Trophoblast cell (in vitro differentiated cells and primary cell): Measurements from ENCODE around the gene NIFK.
A peak's percentile ranks its signal among the peaks of the same experiment; 100 is the strongest.

Source experiments
- DNase-seq, 2 donors: peaks; one replicate each; pipeline ENCODE4 v3.0.0-alpha.2; 2016
- H2AFZ ChIP-seq: 2 replicates; pipeline ENCODE4 v1.6.1; 2013; ENCODE audit warnings: low read length, moderate library complexity, mild to moderate bottlenecking; ENCODE audit not compliant: insufficient read depth, poor library complexity
- H2AK5ac ChIP-seq: 2 replicates; pipeline ENCODE4 v1.6.1; 2013; ENCODE audit warnings: mild to moderate bottlenecking, low read length
- H2BK120ac ChIP-seq: 2 replicates; pipeline ENCODE4 v1.6.1; 2013; ENCODE audit warnings: low read length, mild to moderate bottlenecking, moderate library complexity; ENCODE audit not compliant: insufficient read depth, poor library complexity
- H2BK12ac ChIP-seq: 2 replicates; pipeline ENCODE4 v1.6.1; 2013; ENCODE audit warnings: mild to moderate bottlenecking, low read length, moderate library complexity
- H2BK5ac ChIP-seq: 2 replicates; pipeline ENCODE4 v1.6.1; 2013; ENCODE audit warnings: low read length, low read depth, moderate library complexity, mild to moderate bottlenecking; ENCODE audit not compliant: poor library complexity
- H3K14ac ChIP-seq: 2 replicates; pipeline ENCODE4 v1.6.1; 2013; ENCODE audit warnings: mild to moderate bottlenecking, low read length
- H3K18ac ChIP-seq: 2 replicates; pipeline ENCODE4 v1.6.1; 2013; ENCODE audit warnings: mild to moderate bottlenecking, low read length
- H3K23ac ChIP-seq: 2 replicates; pipeline ENCODE4 v1.6.1; 2013; ENCODE audit warnings: low read length
- H3K27ac ChIP-seq: 2 replicates; pipeline ENCODE4 v1.5.1; 2013; ENCODE audit warnings: low read depth, mild to moderate bottlenecking, inconsistent platforms, low read length, moderate library complexity
- H3K27me3 ChIP-seq: 2 replicates; pipeline ENCODE4 v1.6.1; 2013; ENCODE audit warnings: inconsistent platforms, mild to moderate bottlenecking, low read length, moderate library complexity; ENCODE audit not compliant: insufficient read depth
- H3K36me3 ChIP-seq, 2 experiments: 1 replicate in 1 of 2; 2 replicates in 1 of 2; pipeline ENCODE4 v1.6.1; 2013; ENCODE audit warnings: low read length in 2 of 2, mild to moderate bottlenecking in 2 of 2, moderate library complexity in 1 of 2; ENCODE audit not compliant: insufficient read depth in 2 of 2, control insufficient read depth in 1 of 2
- H3K4ac ChIP-seq: 2 replicates; pipeline ENCODE4 v1.6.1; 2013; ENCODE audit warnings: low read depth, mild to moderate bottlenecking, low read length, moderate library complexity
- H3K4me1 ChIP-seq, 2 experiments: 1 replicate in 1 of 2; 2 replicates in 1 of 2; pipeline ENCODE4 v1.6.1; 2013; ENCODE audit warnings: low read length in 2 of 2, mild to moderate bottlenecking in 2 of 2, moderate library complexity in 1 of 2; ENCODE audit not compliant: insufficient read depth in 2 of 2, control insufficient read depth in 1 of 2
- H3K4me2 ChIP-seq: 2 replicates; pipeline ENCODE4 v1.6.1; 2013; ENCODE audit warnings: inconsistent platforms, mild to moderate bottlenecking, low read length, moderate library complexity
- H3K4me3 ChIP-seq: 2 replicates; pipeline ENCODE4 v1.5.1; 2013; ENCODE audit warnings: mild to moderate bottlenecking, low read depth, low read length, inconsistent platforms
- H3K79me1 ChIP-seq: one replicate; pipeline ENCODE4 v1.6.1; 2013; ENCODE audit warnings: low read length
- H3K79me2 ChIP-seq: 2 replicates; pipeline ENCODE4 v1.6.1; 2013; ENCODE audit warnings: low read length, mild to moderate bottlenecking; ENCODE audit not compliant: control insufficient read depth, insufficient read depth, poor library complexity
- H3K9ac ChIP-seq: 2 replicates; pipeline ENCODE4 v1.6.1; 2013; ENCODE audit warnings: mild to moderate bottlenecking, low read length
- H3K9me3 ChIP-seq: 2 replicates; pipeline ENCODE4 v1.6.1; 2013; ENCODE audit warnings: low read depth, mild to moderate bottlenecking, control low read depth, inconsistent platforms, low read length; ENCODE audit not compliant: insufficient read depth
- H4K12ac ChIP-seq: 2 replicates; pipeline ENCODE4 v1.6.1; 2013; ENCODE audit warnings: low read depth, mild to moderate bottlenecking, low read length, moderate library complexity
- H4K8ac ChIP-seq: 2 replicates; pipeline ENCODE4 v1.6.1; 2013; ENCODE audit warnings: low read depth, mild to moderate bottlenecking, low read length, moderate library complexity
- H4K91ac ChIP-seq: one replicate; pipeline ENCODE4 v1.6.1; 2013; ENCODE audit warnings: low read depth, mild to moderate bottlenecking, low read length, moderate library complexity
- WGBS: extraction: QIAGEN DNeasy Blood & Tissue Kit; methylation state at CpG from one replicate; pipeline ENCODE4 v1.1.7; 2013; ENCODE audit warnings: missing lambda C conversion rate; ENCODE audit not compliant: insufficient read length, insufficient coverage; ENCODE audit errors: extremely low coverage; 5-methylcytosine and 5-hydroxymethylcytosine counted together

The NIFK gene

GRCh38 chr2:121689356-121689755 is 47.3 kb downstream of the NIFK start:
- no CpG with 5 or more reads among the region's 4 CpGs for WGBS
- H2BK120ac ChIP-seq: no peak overlapping the region
- H3K9ac ChIP-seq: no peak overlapping the region
- no peak overlapping the region for H3K18ac ChIP-seq
- no peak overlapping the region for H2BK12ac ChIP-seq
- no peak overlapping the region for H3K4me2 ChIP-seq
- H3K9me3 ChIP-seq: peaks cover 2% of the 10 kb centered on the region
- no peak overlapping the region for H4K12ac ChIP-seq
- H3K36me3 ChIP-seq: no peaks in the 10 kb centered on the region
- DNase-seq: peak in 1 of 2 donors; percentile 7
- no peak overlapping the region for H2BK5ac ChIP-seq
- H3K14ac ChIP-seq: no peak overlapping the region
- no peak overlapping the region for H2AFZ ChIP-seq
- H4K8ac ChIP-seq: no peak overlapping the region
- H3K4ac ChIP-seq: no peak overlapping the region
- no peak overlapping the region for H2AK5ac ChIP-seq
- H3K79me2 ChIP-seq: no peaks in the 10 kb centered on the region
- no peak overlapping the region for H3K23ac ChIP-seq
- H4K91ac ChIP-seq: no peak overlapping the region
- no peaks in the 10 kb centered on the region for H3K4me1 ChIP-seq
- H3K27me3 ChIP-seq: no peaks in the 10 kb centered on the region
- H3K27ac ChIP-seq: no peak overlapping the region
- no peaks in the 10 kb centered on the region for H3K79me1 ChIP-seq
- H3K4me3 ChIP-seq: no peak overlapping the region

- H3K14ac ChIP-seq: no peak overlapping the region
- H2BK120ac ChIP-seq: no peak overlapping the region
- H3K27me3 ChIP-seq: no peaks in the 10 kb centered on the region
- no peaks in the 10 kb centered on the region for H3K36me3 ChIP-seq
- H3K4ac ChIP-seq: no peak overlapping the region
- no peak overlapping the region for H3K9ac ChIP-seq
- no peak overlapping the region for H2AFZ ChIP-seq
- H3K4me1 ChIP-seq: no peaks in the 10 kb centered on the region
- WGBS: no CpG with 5 or more reads among the region's 2 CpGs
- H3K4me3 ChIP-seq: no peak overlapping the region
- no peak overlapping the region for H4K8ac ChIP-seq
- no peak overlapping the region for H4K91ac ChIP-seq
- H3K18ac ChIP-seq: no peak overlapping the region
- H2BK12ac ChIP-seq: no peak overlapping the region
- H3K4me2 ChIP-seq: no peak overlapping the region
- H2AK5ac ChIP-seq: no peak overlapping the region
- no peaks in the 10 kb centered on the region for H3K79me2 ChIP-seq
- H4K12ac ChIP-seq: no peak overlapping the region
- DNase-seq: no peak
- H3K79me1 ChIP-seq: no peaks in the 10 kb centered on the region
- H3K9me3 ChIP-seq: peaks cover 2% of the 10 kb centered on the region
- no peak overlapping the region for H3K23ac ChIP-seq
- no peak overlapping the region for H2BK5ac ChIP-seq
- no peak overlapping the region for H3K27ac ChIP-seq
These were observed 47.9 kb downstream of the NIFK start for GRCh38 chr2:121688820-121689219.

GRCh38 chr2:121686902-121687301 is 49.8 kb downstream of the NIFK start:
- no peaks in the 10 kb centered on the region for H3K4me1 ChIP-seq
- H4K12ac ChIP-seq: no peak overlapping the region
- H3K9ac ChIP-seq: no peak overlapping the region
- H2BK5ac ChIP-seq: no peak overlapping the region
- no peak overlapping the region for H3K18ac ChIP-seq
- H4K8ac ChIP-seq: no peak overlapping the region
- no peaks in the 10 kb centered on the region for H3K27me3 ChIP-seq
- no peak overlapping the region for H3K27ac ChIP-seq
- no peaks in the 10 kb centered on the region for H3K36me3 ChIP-seq
- no peak overlapping the region for H2AK5ac ChIP-seq
- no peaks in the 10 kb centered on the region for H3K79me2 ChIP-seq
- no peak overlapping the region for H2AFZ ChIP-seq
- H3K23ac ChIP-seq: no peak overlapping the region
- no CpG with 5 or more reads among the region's 2 CpGs for WGBS
- no peak overlapping the region for H2BK12ac ChIP-seq
- H3K79me1 ChIP-seq: no peaks in the 10 kb centered on the region
- H4K91ac ChIP-seq: no peak overlapping the region
- H3K9me3 ChIP-seq: peaks cover 9% of the 10 kb centered on the region
- H3K4me3 ChIP-seq: no peak overlapping the region
- no peak for DNase-seq
- H3K14ac ChIP-seq: no peak overlapping the region
- no peak overlapping the region for H2BK120ac ChIP-seq
- H3K4ac ChIP-seq: no peak overlapping the region
- H3K4me2 ChIP-seq: no peak overlapping the region

- no peak overlapping the region for H2AFZ ChIP-seq
- H3K27me3 ChIP-seq: no peaks in the 10 kb centered on the region
- WGBS: no CpG with 5 or more reads among the region's 19 CpGs
- no peaks in the 10 kb centered on the region for H3K79me2 ChIP-seq
- H3K79me1 ChIP-seq: no peaks in the 10 kb centered on the region
- no peak overlapping the region for H2BK12ac ChIP-seq
- H3K4me2 ChIP-seq: no peak overlapping the region
- H3K9me3 ChIP-seq: peaks cover 9% of the 10 kb centered on the region
- no peaks in the 10 kb centered on the region for H3K36me3 ChIP-seq
- H3K9ac ChIP-seq: no peak overlapping the region
- no peak overlapping the region for H4K8ac ChIP-seq
- no peak overlapping the region for H3K14ac ChIP-seq
- H2BK120ac ChIP-seq: no peak overlapping the region
- H2AK5ac ChIP-seq: no peak overlapping the region
- H3K23ac ChIP-seq: no peak overlapping the region
- H3K27ac ChIP-seq: no peak overlapping the region
- H3K4me1 ChIP-seq: no peaks in the 10 kb centered on the region
- H3K18ac ChIP-seq: no peak overlapping the region
- no peak overlapping the region for H4K91ac ChIP-seq
- H3K4ac ChIP-seq: no peak overlapping the region
- no peak overlapping the region for H3K4me3 ChIP-seq
- no peak for DNase-seq
- no peak overlapping the region for H2BK5ac ChIP-seq
- no peak overlapping the region for H4K12ac ChIP-seq
These were observed 50.5 kb downstream of the NIFK start for GRCh38 chr2:121686218-121686617.
